BJ (cell line): ENCODE data around the gene CALML5. TPM values are rescaled to one million over a fixed set of nuclear protein-coding genes. Genes with fewer than 3 reads are reported as not detected.

Experiments used
- CTCF ChIA-PET: fragments of 350-600 bp; formaldehyde crosslinking; extraction: SDS; loops from one replicate; lab custom pipeline; 2021; ENCODE audit warnings: antibody characterized with exemption, inconsistent platforms; lab: Yijun Ruan, JAX
- POLR2A ChIA-PET: fragments of 300-600 bp; sonication (Branson Sonifier 250); formaldehyde crosslinking; extraction: SDS; loops from one replicate; lab custom pipeline; 2021; ENCODE audit warnings: antibody characterized with exemption; lab: Charles Lee
- DNase-seq: peaks from one replicate; pipeline ENCODE4 v3.0.0-alpha.2; 2011; ENCODE audit warnings: low read depth
- H3K27me3 ChIP-seq: 2 replicates; pipeline ENCODE4 v1.6.0; 2011; ENCODE audit warnings: low read length; ENCODE audit not compliant: control insufficient read depth, insufficient read depth
- H3K36me3 ChIP-seq: 2 replicates; pipeline ENCODE4 v1.5.1; 2011; ENCODE audit warnings: low read length; ENCODE audit not compliant: control insufficient read depth, insufficient read depth
- H3K4me3 ChIP-seq: 2 replicates; pipeline ENCODE4 v1.5.1; 2011; ENCODE audit warnings: low read depth, mild to moderate bottlenecking, control low read depth, low read length
- CTCF ChIP-seq: IDR thresholded peaks from 2 replicates; pipeline ENCODE4 v1.5.1; 2011; ENCODE audit warnings: low read depth, mild to moderate bottlenecking, control low read depth, inconsistent platforms, low read length, moderate library complexity; ENCODE audit not compliant: insufficient read depth
- polyA plus RNA-seq: library from polyadenylated mRNA; depleted of rRNA; stranded (reverse); fragments of >200 nt; gene quantifications from 2 replicates; pipeline ENCODE4 v1.2.3, GENCODE V29; 2011

CALML5 gene
- polyA plus RNA-seq, 1 experiment, result not detected

- DNase-seq, result no peak
- no peak for TF ChIP-seq CTCF
- ChIA-PET CTCF (interaction anchor here (1.4 kb wide), 1 partner anchor 137 kb away, joined by 3 read pairs; no protein-coding TSS in a partner anchor), POLR2A (no interaction called here)
- Histone ChIP-seq H3K36me3 (no peaks in the 10 kb centered on the region), H3K4me3 (no peak overlapping the region), H3K27me3 (no peaks in the 10 kb centered on the region; the same call in 1 of the 2 replicates)
These were observed 13.2 kb downstream of the CALML5 start for GRCh38 chr10:5485948-5486852.

- H3K4me3 ChIP-seq, result no peak overlapping the region
- no peak for DNase-seq
- H3K27me3 ChIP-seq, result no peaks in the 10 kb centered on the region; the same call in 1 of the 2 replicates
- no peak for TF ChIP-seq CTCF
- H3K36me3 ChIP-seq, result no peaks in the 10 kb centered on the region
- POLR2A ChIA-PET, result no interaction called here
- CTCF ChIA-PET, result interaction anchor here (0.5 to 1.4 kb wide), 3 partner anchors 40 to 1676 kb away, joined by 3 read pairs; no protein-coding TSS in a partner anchor
These were observed 14.1 kb downstream of the CALML5 start for GRCh38 chr10:5485290-5485689.

DNA sequence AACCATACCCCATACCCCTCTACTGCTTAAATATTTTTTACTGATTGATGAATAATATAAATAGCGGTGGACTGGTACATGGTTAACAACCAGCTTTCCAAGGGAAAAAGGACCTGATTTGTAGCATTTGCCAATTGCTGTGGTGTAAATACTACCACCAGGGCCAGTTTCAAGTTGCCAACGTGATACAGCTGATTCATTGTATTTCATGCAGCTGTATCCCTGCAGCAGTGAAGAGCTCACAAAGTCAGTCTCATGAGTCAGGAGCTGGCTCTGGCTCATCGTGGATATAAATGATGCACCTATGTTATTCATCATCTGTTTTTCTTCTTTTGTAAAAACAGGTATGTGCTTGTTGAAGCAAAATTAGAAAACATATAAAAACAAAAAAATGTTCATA is 15.2 kb downstream of the CALML5 start:
- no peak for TF ChIP-seq CTCF
- Histone ChIP-seq H3K27me3 (no peaks in the 10 kb centered on the region; the same call in 1 of the 2 replicates), H3K36me3 (no peaks in the 10 kb centered on the region), H3K4me3 (no peak overlapping the region)
- CTCF ChIA-PET, result interaction anchor here (1.1 kb wide), 1 partner anchor 19 kb away, joined by 4 read pairs; no protein-coding TSS in a partner anchor
- DNase-seq, result no peak
- POLR2A ChIA-PET, result no interaction called here

GRCh38 chr10:5482016-5482415 is 17.4 kb downstream of the CALML5 start:
- H3K36me3 ChIP-seq, result no peaks in the 10 kb centered on the region
- DNase-seq, result no peak
- no peak overlapping the region for H3K4me3 ChIP-seq
- H3K27me3 ChIP-seq, result no peaks in the 10 kb centered on the region; the same call in 1 of the 2 replicates
- POLR2A ChIA-PET, result no interaction called here
- CTCF ChIA-PET, result no interaction called here
- TF ChIP-seq CTCF, result no peak

DNA sequence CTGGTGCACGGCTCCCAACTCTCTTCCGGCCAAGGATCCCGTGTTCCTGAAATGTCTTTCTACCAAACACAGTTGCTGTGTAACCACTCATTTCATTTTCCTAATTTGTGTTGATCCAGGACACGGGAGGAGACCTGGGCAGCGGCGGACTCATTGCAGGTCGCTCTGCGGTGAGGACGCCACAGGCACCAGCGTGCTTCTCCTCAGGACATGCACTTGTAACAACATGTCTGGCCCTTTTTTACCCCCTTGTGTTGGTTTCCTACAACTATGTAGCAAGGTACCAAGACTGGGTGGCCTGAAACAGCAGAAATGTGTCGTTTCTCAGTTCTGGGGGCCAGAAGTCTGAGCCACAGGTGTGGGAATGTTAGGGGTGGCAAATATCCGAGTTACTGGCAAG is 18.2 kb downstream of the CALML5 start:
- Histone ChIP-seq H3K36me3 (no peaks in the 10 kb centered on the region), H3K27me3 (no peaks in the 10 kb centered on the region; the same call in 1 of the 2 replicates), H3K4me3 (no peak overlapping the region)
- TF ChIP-seq CTCF, result no peak
- ChIA-PET POLR2A (no interaction called here), CTCF (no interaction called here)
- DNase-seq, result no peak
